Measurements from ENCODE around the gene PTP4A1.

Gene PTP4A1

GRCh38 chr6:63529498-63529897 is 42.8 kb upstream of the PTP4A1 start:
- no peak for DNase-seq (ENCODE audit: low spot score)
- no peak for TF ChIP-seq CTCF (IDR thresholded peaks at IDR 0.05; ENCODE audit: borderline replicate concordance, control extremely low read depth, extremely low read depth, insufficient read depth, missing control alignments)
- in situ Hi-C loops (cut with MboI; ENCODE audit: low sequenced_read_pairs, unreplicated experiment), result no loop called here

GRCh38 chr6:63530182-63530581 is 42.1 kb upstream of the PTP4A1 start:
- no peak for TF ChIP-seq CTCF (IDR thresholded peaks at IDR 0.05; ENCODE audit: borderline replicate concordance, control extremely low read depth, extremely low read depth, insufficient read depth, missing control alignments)
- no peak for DNase-seq (ENCODE audit: low spot score)
- in situ Hi-C loops (cut with MboI; ENCODE audit: low sequenced_read_pairs, unreplicated experiment), result no loop called here

- DNase-seq (ENCODE audit: low spot score), result no peak
- in situ Hi-C loops (cut with MboI; ENCODE audit: low sequenced_read_pairs, unreplicated experiment), result no loop called here
- TF ChIP-seq CTCF (IDR thresholded peaks at IDR 0.05; ENCODE audit: borderline replicate concordance, control extremely low read depth, extremely low read depth, insufficient read depth, missing control alignments), result no peak
Measured at GRCh38 chr6:63530991-63531390, 41.3 kb upstream of the PTP4A1 start.

- no peak for TF ChIP-seq CTCF (IDR thresholded peaks at IDR 0.05; ENCODE audit: borderline replicate concordance, control extremely low read depth, extremely low read depth, insufficient read depth, missing control alignments)
- in situ Hi-C loops (cut with MboI; ENCODE audit: low sequenced_read_pairs, unreplicated experiment), result no loop called here
- no peak for DNase-seq (ENCODE audit: low spot score)
Measured at GRCh38 chr6:63533026-63533425, 39.3 kb upstream of the PTP4A1 start.

GRCh38 chr6:63533952-63534351 is 38.3 kb upstream of the PTP4A1 start:
- DNase-seq (ENCODE audit: low spot score), result no peak
- TF ChIP-seq CTCF (IDR thresholded peaks at IDR 0.05; ENCODE audit: borderline replicate concordance, control extremely low read depth, extremely low read depth, insufficient read depth, missing control alignments), result no peak
- in situ Hi-C loops (cut with MboI; ENCODE audit: low sequenced_read_pairs, unreplicated experiment), result no loop called here

- no peak for DNase-seq (ENCODE audit: low spot score)
- TF ChIP-seq CTCF (IDR thresholded peaks at IDR 0.05; ENCODE audit: borderline replicate concordance, control extremely low read depth, extremely low read depth, insufficient read depth, missing control alignments), result no peak
- in situ Hi-C loops (cut with MboI; ENCODE audit: low sequenced_read_pairs, unreplicated experiment), result no loop called here
Measured at GRCh38 chr6:63537201-63537958, 34.9 kb upstream of the PTP4A1 start.

All from GM13976 (cell line).